HUES48 (cell line): ENCODE data around the gene MST1R.

Experiments used
- H3K27ac ChIP-seq: one replicate; pipeline ENCODE4 v1.7.0; 2013; ENCODE audit warnings: low read depth, low read length, inconsistent platforms
- H3K27me3 ChIP-seq: 2 replicates; pipeline ENCODE4 v1.6.1; 2013; ENCODE audit warnings: mild to moderate bottlenecking, low read length; ENCODE audit not compliant: control insufficient read depth, insufficient read depth
- H3K36me3 ChIP-seq: 2 replicates; pipeline ENCODE4 v1.6.1; 2013; ENCODE audit warnings: low read length; ENCODE audit not compliant: control insufficient read depth, insufficient read depth
- H3K4me1 ChIP-seq: 2 replicates; pipeline ENCODE4 v1.6.1; 2013; ENCODE audit warnings: mild to moderate bottlenecking, low read length; ENCODE audit not compliant: control insufficient read depth, insufficient read depth
- H3K4me3 ChIP-seq: 2 replicates; pipeline ENCODE4 v1.5.1; 2013; ENCODE audit warnings: mild to moderate bottlenecking, low read depth, low read length
- H3K9ac ChIP-seq: 2 replicates; pipeline ENCODE4 v1.6.1; 2013; ENCODE audit warnings: mild to moderate bottlenecking, low read depth, low read length, moderate library complexity
- H3K9me3 ChIP-seq: 2 replicates; pipeline ENCODE4 v1.6.1; 2013; ENCODE audit warnings: low read length; ENCODE audit not compliant: control insufficient read depth, insufficient read depth

Gene MST1R

DNA sequence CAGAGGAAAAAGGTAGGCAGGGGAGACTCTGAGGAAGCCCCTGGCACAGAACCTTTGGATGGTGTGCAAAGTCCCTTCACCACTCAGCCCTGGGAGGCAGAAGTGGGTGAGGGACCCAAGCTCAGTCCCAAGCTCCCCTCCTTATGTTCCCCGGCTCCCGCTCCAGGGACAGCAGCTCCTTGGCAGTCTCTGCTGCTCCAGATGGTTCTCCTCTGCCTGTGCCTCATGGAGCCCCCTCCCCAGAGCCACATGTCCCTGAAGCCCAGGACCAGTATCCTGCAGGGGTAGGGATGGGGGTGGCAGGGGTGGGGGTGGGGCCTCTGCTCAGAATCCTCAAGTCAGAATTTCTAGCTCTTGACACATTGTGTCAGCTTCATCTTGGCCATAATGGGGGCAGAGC lies 26.0 kb downstream of the MST1R start:
- Histone ChIP-seq H3K27ac (no peak overlapping the region), H3K9me3 (no peaks in the 10 kb centered on the region), H3K4me1 (peaks cover 21% of the 10 kb centered on the region), H3K9ac (no peak overlapping the region), H3K27me3 (no peaks in the 10 kb centered on the region), H3K4me3 (no peak overlapping the region), H3K36me3 (no peaks in the 10 kb centered on the region)

GRCh38 chr3:49876567-49876966 lies 27.1 kb downstream of the MST1R start:
- Histone ChIP-seq H3K36me3 (no peaks in the 10 kb centered on the region), H3K4me3 (no peak overlapping the region), H3K27me3 (peaks cover under 1% of the 10 kb centered on the region; the same call in 1 of the 2 replicates), H3K9me3 (no peaks in the 10 kb centered on the region), H3K9ac (no peak overlapping the region), H3K27ac (no peak overlapping the region), H3K4me1 (peaks cover 13% of the 10 kb centered on the region)

- Histone ChIP-seq H3K4me1 (peaks cover 6% of the 10 kb centered on the region), H3K27me3 (peaks cover 12% of the 10 kb centered on the region; the same call in 1 of the 2 replicates), H3K9ac (no peak overlapping the region), H3K9me3 (no peaks in the 10 kb centered on the region), H3K27ac (no peak overlapping the region), H3K36me3 (no peaks in the 10 kb centered on the region), H3K4me3 (no peak overlapping the region)
Observed at GRCh38 chr3:49873623-49874022, 30.1 kb downstream of the MST1R start.

GRCh38 chr3:49872801-49873281 lies 30.8 kb downstream of the MST1R start:
- Histone ChIP-seq H3K36me3 (no peaks in the 10 kb centered on the region), H3K4me3 (no peak overlapping the region), H3K27ac (no peak overlapping the region), H3K9ac (no peak overlapping the region), H3K9me3 (no peaks in the 10 kb centered on the region), H3K4me1 (peaks cover 14% of the 10 kb centered on the region), H3K27me3 (peaks cover 12% of the 10 kb centered on the region; the same call in 1 of the 2 replicates)

DNA sequence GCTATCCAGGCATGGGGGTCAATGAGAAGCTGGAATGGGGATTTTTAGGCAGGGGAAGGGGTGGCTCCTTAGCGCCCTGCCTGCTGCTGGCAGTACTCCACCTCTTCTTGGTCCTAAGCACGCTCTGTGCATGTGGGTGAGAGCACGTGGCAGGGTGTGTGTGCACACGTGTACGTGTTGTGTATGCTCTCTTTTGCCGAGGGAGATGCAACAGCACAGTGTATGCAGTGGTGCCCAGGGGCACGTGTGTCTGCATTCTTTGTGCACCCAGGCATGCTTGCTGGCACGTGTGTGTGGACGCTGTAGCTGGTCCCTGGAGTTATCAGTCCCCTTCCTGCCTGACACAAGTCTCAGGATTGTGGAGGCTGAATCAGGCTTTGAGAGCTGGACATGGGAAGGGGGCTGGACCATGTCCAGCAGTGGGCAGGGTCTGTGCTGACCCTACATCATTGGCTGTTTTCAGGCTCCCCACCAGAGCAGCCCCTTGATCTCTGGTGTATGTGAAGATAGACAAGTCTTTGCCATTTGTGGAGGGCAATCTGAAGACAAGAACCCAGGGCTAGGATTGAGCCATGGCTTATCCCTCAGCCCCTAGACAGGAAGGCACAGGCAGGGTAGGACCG lies 32.0 kb downstream of the MST1R start:
- Histone ChIP-seq H3K9ac (no peak overlapping the region), H3K27me3 (peaks cover 12% of the 10 kb centered on the region; the same call in 1 of the 2 replicates), H3K4me1 (peaks cover 20% of the 10 kb centered on the region), H3K27ac (no peak overlapping the region), H3K4me3 (no peak overlapping the region), H3K9me3 (no peaks in the 10 kb centered on the region), H3K36me3 (no peaks in the 10 kb centered on the region)

- peaks cover 21% of the 10 kb centered on the region for H3K4me1 ChIP-seq
Observed at GRCh38 chr3:49869525-49870126, 34.0 kb downstream of the MST1R start, which contains the start of gene CAMKV. CAMKV (minus strand) TSS chr3:49869906; CDS start chr3:49862388, 7,518 bp downstream.

GRCh38 chr3:49868862-49869466 lies 34.7 kb downstream of the MST1R start:
- Histone ChIP-seq H3K4me1 (peaks cover 23% of the 10 kb centered on the region), H3K4me3 (peak overlapping the region; percentile 75), H3K27me3 (peaks cover 12% of the 10 kb centered on the region; the same call in 1 of the 2 replicates), H3K27ac (peak overlapping the region; percentile 61), H3K9me3 (no peaks in the 10 kb centered on the region), H3K9ac (peak overlapping the region; percentile 5; the same call in 1 of the 2 replicates), H3K36me3 (no peaks in the 10 kb centered on the region)

More at GRCh38 chr3:49869525-49870126, 34.0 kb downstream of the MST1R start, which contains the start of gene CAMKV:
- H3K27ac ChIP-seq: peak within 1 kb of the TSS; percentile 61
- peak within 1 kb of the TSS; percentile 75 for H3K4me3 ChIP-seq
- H3K9me3 ChIP-seq: no peaks in the 10 kb centered on the region
- peaks cover 12% of the 10 kb centered on the region; the same call in 1 of the 2 replicates for H3K27me3 ChIP-seq
- peak within 1 kb of the TSS; percentile 5; the same call in 1 of the 2 replicates for H3K9ac ChIP-seq
- H3K36me3 ChIP-seq: no peaks in the 10 kb centered on the region

- Histone ChIP-seq H3K36me3 (no peaks in the 10 kb centered on the region), H3K4me3 (peak overlapping the region; percentile 75), H3K27me3 (peaks cover 12% of the 10 kb centered on the region; the same call in 1 of the 2 replicates)
Observed at GRCh38 chr3:49867871-49868321, 35.8 kb downstream of the MST1R start.

DNA sequence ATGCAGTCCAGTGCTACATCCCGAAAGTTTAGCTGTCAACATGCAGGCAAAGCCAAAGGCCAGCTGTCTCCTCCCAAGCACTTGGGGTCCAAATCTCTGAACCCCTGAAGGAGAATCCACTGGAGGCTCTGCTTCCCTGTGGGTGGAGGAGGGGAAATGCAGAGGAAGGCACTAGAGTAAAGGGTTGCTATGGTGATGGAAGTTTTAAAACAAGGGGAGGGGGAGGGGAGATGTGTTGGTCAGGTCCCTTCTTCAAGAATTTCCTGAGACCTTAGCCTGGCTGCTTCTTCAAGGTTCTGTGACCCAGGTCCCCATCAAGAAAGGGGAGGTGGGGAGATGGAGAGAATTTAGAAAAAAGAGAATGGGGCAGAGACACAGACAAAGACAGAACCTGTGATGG lies 36.3 kb downstream of the MST1R start:
- Histone ChIP-seq H3K9me3 (no peaks in the 10 kb centered on the region), H3K27me3 (peaks cover 12% of the 10 kb centered on the region; the same call in 1 of the 2 replicates), H3K4me1 (peaks cover 23% of the 10 kb centered on the region), H3K27ac (no peak overlapping the region), H3K36me3 (no peaks in the 10 kb centered on the region), H3K9ac (no peak overlapping the region), H3K4me3 (no peak overlapping the region)

More at GRCh38 chr3:49867871-49868321, 35.8 kb downstream of the MST1R start:
- no peak overlapping the region for H3K9ac ChIP-seq
- H3K4me1 ChIP-seq: peaks cover 23% of the 10 kb centered on the region
- no peaks in the 10 kb centered on the region for H3K9me3 ChIP-seq
- H3K27ac ChIP-seq: no peak overlapping the region

- no peaks in the 10 kb centered on the region for H3K27me3 ChIP-seq
- no peak overlapping the region for H3K27ac ChIP-seq
- H3K4me1 ChIP-seq: peaks cover 22% of the 10 kb centered on the region
- H3K9me3 ChIP-seq: no peaks in the 10 kb centered on the region
- no peak overlapping the region for H3K9ac ChIP-seq
- H3K4me3 ChIP-seq: no peak overlapping the region
- H3K36me3 ChIP-seq: peaks cover 10% of the 10 kb centered on the region
Observed at GRCh38 chr3:49865198-49865784, 38.4 kb downstream of the MST1R start.
